KOPT-K1 (cell line): ENCODE measurements around the gene CSF3R.

Experiments used
- H3K27ac ChIP-seq: fragments of 200-600 bp; sonication (generic); 2 replicates; pipeline ENCODE4 v1.5.1; 2016; ENCODE audit warnings: antibody characterized with exemption, mild to moderate bottlenecking, low read depth, low read length; ENCODE audit not compliant: poor library complexity, severe bottlenecking
- H3K36me3 ChIP-seq: fragments of 200-600 bp; sonication (generic); 2 replicates; pipeline ENCODE4 v1.5.1; 2017; ENCODE audit warnings: antibody characterized with exemption, mild to moderate bottlenecking, low read length, moderate library complexity; ENCODE audit not compliant: insufficient read depth
- H3K9me3 ChIP-seq: fragments of 200-600 bp; sonication (generic); 2 replicates; pipeline ENCODE4 v1.5.1; 2017; ENCODE audit warnings: antibody characterized with exemption, low read length, mild to moderate bottlenecking; ENCODE audit not compliant: insufficient read depth, poor library complexity, severe bottlenecking

CSF3R gene

DNA sequence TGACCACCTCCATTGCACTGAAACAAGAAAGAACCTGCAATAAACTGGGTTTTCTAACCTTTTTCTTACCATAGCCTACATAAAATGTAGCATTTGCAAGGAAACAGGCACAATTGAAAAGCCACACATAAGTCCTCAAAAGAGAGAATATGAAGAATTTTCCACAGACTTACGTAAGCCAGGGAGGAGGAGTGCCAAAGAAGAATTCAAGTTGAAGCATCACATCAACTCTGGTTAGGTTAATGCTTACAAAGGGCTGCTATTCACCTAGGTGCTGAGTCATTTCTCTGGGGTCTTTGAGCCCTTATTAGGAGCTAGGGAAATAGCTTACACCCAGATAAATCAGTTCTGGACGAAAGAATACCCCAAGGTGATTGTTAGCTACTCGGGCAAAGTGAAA, 42.1 kb downstream of the CSF3R start:
- Histone ChIP-seq H3K36me3 (no peaks in the 10 kb centered on the region), H3K27ac (no peak overlapping the region), H3K9me3 (no peaks in the 10 kb centered on the region)

DNA sequence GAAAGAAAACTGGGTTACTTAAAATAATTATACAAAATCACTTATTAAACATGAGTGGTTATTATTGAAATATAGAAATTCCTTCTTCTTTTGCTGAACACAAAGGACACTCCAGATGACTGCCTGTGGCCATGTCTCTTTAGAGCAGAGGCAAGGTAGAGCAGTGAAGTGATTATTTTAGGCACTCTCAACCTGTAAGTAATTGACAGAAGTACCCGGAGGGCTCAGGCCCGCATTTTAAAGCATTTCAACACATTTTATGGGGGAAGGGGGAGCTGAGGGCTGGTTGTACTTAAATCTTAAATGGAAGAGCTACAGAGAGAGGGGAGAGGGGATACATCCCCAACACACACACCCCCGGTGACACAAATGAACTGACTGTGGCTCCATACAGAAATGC, 42.7 kb downstream of the CSF3R start:
- Histone ChIP-seq H3K36me3 (no peaks in the 10 kb centered on the region), H3K27ac (no peak overlapping the region), H3K9me3 (no peaks in the 10 kb centered on the region)

DNA sequence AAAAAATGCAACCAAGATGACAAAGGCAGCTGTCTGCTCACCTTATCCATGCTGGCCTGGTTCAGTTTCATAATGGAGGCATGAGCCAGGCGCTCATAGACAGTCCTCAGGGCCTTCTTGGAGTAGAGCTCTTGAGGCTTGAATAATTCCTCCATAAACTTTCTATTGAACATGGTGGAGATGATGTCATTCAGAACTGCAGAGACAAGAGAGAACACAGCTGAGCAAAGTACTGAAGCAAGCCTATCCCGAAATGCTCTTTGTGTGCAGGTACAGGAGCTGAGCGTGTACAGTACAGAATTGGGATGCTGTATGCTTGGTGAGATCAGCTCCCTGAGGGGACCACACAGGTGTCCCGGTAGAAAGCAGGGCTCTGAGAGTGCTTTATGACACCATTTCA, 44.0 kb downstream of the CSF3R start:
- no peaks in the 10 kb centered on the region for H3K9me3 ChIP-seq
- no peaks in the 10 kb centered on the region for H3K36me3 ChIP-seq
- H3K27ac ChIP-seq = no peak overlapping the region

DNA sequence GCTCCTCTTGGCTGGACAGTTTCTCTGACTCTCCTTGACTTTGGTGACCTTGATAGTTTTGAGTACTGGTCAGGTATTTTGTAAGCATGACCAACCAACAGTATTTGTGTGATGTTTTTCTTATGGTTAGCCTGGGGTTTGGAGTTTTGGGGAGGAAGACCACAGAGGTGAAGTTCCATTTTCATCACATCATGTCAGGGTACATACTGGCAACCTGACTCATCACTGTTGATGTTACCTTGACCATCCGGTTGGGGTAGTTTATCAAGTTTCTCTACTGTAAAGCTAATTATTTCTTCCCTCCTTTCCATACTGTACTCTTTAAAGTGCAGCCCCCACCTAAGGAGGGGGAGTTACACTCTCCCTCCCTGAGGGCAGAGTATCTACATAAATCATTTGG, 45.9 kb downstream of the CSF3R start:
- H3K9me3 ChIP-seq = no peaks in the 10 kb centered on the region
- no peak overlapping the region for H3K27ac ChIP-seq
- H3K36me3 ChIP-seq = no peaks in the 10 kb centered on the region

DNA sequence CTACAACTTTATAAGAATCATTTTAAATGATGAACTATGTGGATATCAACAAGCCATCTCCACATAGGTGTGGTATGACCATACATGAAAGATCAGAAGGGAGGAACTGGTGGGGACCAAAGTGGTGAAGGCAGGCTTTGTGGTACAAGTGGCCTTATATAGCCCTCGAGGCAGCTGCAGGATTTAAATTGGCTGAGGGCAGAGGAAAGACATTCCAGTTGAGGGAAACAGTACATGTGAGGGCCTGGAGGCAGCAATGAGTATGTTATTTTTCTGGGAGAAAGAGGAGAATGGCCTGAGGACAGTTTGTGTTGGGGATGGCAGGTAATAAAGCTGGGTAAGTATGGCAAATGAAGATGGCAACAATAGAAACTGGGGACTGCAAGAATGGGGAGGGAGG, 49.6 kb downstream of the CSF3R start:
- Histone ChIP-seq H3K36me3 (no peaks in the 10 kb centered on the region), H3K27ac (no peak overlapping the region), H3K9me3 (no peaks in the 10 kb centered on the region)

DNA sequence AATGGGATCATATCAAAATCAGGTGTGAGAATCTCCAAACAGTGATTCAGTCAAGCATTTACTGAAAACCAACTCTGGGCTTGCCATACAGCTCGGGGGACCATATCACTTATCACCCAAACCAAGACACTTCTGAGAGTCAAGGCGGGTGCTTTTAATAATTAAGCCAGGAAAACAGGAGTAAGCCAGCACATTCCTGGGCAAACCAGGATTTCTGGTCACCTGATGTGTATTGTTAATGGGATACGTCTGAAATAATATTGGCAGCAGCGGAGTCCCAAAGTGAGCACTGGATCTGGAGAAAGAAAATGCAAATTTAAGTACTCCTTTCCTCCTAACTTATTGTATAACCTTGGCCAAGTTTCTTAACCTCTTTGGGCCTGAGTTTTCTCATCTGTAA, 50.1 kb downstream of the CSF3R start:
- Histone ChIP-seq H3K9me3 (no peaks in the 10 kb centered on the region), H3K36me3 (no peaks in the 10 kb centered on the region), H3K27ac (no peak overlapping the region)

DNA sequence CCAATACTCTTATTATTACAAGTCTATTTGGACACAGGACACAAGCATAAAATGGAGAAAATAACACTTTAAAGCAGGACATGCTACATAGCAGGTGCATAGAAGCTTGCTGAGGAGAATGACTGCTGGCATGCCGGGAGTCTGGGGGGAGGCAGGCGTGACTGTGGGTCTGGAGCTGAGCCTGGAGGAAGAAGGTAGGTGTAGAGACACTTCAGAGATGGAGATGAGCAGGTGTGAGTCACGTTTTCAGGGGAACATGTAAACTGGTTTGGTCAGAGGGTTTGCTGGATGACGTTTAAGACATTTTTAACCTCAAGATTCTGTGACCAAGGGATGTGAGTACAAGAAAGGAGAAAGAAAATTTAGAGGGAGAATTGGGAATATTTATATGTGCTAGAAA, 56.9 kb downstream of the CSF3R start:
- Histone ChIP-seq H3K36me3 (no peaks in the 10 kb centered on the region), H3K9me3 (no peaks in the 10 kb centered on the region), H3K27ac (no peak overlapping the region)

DNA sequence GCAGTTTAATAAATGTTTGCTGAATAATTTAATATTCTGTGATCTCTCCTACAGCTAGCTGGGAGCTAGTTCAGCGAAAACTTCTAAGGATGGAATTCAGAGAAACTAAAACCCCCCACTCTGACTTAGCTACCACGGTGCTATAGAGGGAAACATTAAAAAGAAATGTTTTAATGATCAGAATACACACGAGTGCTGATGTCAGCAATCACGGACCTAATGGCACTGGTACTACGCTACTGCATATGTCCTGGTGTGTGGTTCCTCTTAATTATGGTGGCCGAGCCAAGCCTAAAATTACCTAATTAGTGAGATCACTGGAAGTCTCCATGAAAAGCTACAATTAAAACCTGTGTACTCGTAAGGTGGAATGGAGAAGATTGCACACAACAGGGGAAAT, 61.1 kb downstream of the CSF3R start:
- H3K36me3 ChIP-seq = no peaks in the 10 kb centered on the region
- no peak overlapping the region for H3K27ac ChIP-seq
- no peaks in the 10 kb centered on the region for H3K9me3 ChIP-seq

DNA sequence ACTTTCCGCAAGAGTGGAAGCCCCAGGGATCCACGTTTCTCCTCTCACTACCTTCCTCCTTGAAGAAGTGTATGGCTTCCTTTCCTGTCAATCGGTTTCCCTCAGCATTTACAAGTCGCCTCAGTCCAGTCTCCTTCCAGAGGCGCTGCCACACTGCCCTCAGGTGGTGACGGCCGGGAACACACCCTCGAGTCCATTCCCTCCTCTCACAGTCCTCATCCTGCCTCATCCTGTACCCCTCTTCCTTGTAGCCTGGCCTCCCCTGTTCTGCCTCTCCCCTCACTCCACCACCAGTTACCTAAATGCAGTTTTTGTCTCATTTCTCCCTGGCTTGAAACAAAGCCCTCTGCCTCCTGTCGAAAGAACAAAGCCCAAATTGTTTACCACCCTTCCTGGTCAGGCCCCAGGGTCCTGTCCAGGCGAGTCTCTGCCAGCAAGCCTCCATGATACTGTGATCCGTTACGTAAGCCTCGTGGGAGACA, 61.8 kb downstream of the CSF3R start:
- Histone ChIP-seq H3K9me3 (no peaks in the 10 kb centered on the region), H3K27ac (no peak overlapping the region), H3K36me3 (no peaks in the 10 kb centered on the region)

DNA sequence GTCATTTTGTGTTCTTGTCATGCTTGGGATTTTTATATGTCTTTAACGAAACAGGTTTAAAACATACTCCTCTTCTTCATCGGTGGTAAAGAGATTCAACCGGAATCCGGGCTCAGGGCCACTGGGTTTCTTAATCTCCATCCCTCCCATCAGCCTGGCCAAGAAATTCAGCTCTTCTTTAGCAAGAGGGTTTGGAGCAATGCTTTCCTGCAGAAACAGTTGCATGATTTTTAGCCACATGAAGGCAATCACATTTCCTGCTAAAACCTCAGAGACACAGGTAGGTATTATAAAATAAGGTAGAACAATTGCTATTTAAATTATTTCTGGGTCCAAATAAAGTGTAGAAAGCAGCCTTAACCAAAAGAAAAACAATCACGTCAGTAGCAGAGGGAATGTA, 62.3 kb downstream of the CSF3R start:
- H3K27ac ChIP-seq = no peak overlapping the region
- H3K9me3 ChIP-seq = no peaks in the 10 kb centered on the region
- H3K36me3 ChIP-seq = no peaks in the 10 kb centered on the region

DNA sequence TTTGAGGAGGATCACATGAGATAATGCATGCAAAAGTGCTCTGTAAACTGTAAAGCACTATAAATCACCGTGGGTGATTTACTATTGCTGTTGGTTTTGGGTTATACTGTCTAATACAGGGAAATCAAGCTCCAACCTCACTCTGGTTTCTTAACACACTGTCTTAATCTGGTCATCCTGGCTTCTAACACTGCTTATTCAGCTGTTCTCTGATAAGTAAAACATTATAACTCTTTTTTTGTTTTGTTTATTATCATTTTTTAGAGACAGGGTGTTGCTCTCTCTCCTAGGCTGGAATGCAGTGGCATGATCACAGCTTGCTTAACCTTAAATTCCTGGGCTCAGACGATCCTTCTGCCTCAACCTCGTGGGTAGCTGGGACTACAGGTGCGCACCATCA, 63.1 kb downstream of the CSF3R start:
- Histone ChIP-seq H3K27ac (no peak overlapping the region), H3K36me3 (no peaks in the 10 kb centered on the region), H3K9me3 (no peaks in the 10 kb centered on the region)

DNA sequence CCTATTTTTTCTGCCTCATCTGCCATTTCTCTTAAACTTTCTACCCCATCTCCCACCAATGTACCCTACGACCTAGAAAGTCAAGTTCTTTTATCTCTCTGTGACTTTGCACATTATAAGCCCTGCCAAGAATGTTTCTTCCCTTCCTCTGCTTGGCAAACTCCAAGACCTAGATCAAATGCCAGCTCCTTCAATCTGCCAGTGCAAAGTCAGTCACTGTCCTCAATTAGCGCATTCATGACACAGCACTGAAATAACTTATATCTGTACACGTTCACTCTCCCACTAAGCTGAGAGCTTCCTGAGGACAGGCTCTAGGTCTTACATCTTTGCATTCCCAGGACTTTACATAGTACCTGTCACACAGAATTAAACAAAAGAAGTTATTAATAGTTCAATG, 63.6 kb downstream of the CSF3R start:
- no peaks in the 10 kb centered on the region for H3K9me3 ChIP-seq
- no peaks in the 10 kb centered on the region for H3K36me3 ChIP-seq
- H3K27ac ChIP-seq = no peak overlapping the region

DNA sequence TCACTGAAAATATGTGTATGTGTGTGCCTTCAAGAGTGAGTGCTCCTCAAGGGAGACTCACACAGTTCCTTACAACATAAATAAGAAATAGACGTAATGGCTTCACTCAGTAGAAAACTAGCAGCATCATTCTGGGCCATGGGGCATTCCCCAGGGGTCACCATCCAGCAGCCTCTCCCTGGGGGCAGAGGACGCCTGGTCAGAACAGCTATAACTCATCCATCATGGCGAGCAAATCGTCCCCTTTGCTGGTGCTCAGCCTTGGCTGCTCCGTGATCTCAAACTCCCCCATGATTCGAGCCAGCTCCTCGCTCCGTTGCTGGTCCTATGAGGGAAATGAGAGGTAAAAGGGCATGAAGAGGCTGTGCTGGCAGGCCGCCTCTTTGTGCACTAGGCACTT, 64.8 kb downstream of the CSF3R start:
- Histone ChIP-seq H3K9me3 (no peaks in the 10 kb centered on the region), H3K27ac (no peak overlapping the region), H3K36me3 (no peaks in the 10 kb centered on the region)
